ENCODE data around the gene UBE3C. TPM values are rescaled to one million over a fixed set of nuclear protein-coding genes. Genes with fewer than 3 reads are reported as not detected.
"Not testable (repeated sequence)": the region's sequence is repeated elsewhere in the genome, so short reads cannot be mapped to it uniquely, and the experiment has no call there.

The UBE3C gene
- total RNA-seq, 1 donor from 2014 or later: 56.9 TPM

GRCh38 chr7:157270060-157270444 lies 131.3 kb downstream of the UBE3C start:
- no peaks in the 10 kb centered on the region for H3K9me3 ChIP-seq
- TF ChIP-seq CTCF (IDR thresholded peaks at IDR 0.05): no peak
- no peak overlapping the region for H3K27ac ChIP-seq
- ATAC-seq (no peak), DNase-seq (no peak)
- no peak overlapping the region for H3K4me3 ChIP-seq
- H3K4me1 ChIP-seq: peaks cover 20% of the 10 kb centered on the region
- H3K36me3 ChIP-seq: peaks cover 41% of the 10 kb centered on the region
- intact Hi-C loops (cut with DNase I): no loop called here
- no peaks in the 10 kb centered on the region for H3K27me3 ChIP-seq

- ATAC-seq: no peak
These were observed 132.7 kb downstream of the UBE3C start for GRCh38 chr7:157271315-157271990.

GRCh38 chr7:157271991-157272324 lies 133.2 kb downstream of the UBE3C start:
- Histone ChIP-seq H3K27ac (peak overlapping the region; percentile 17), H3K9me3 (no peaks in the 10 kb centered on the region), H3K36me3 (peaks cover 32% of the 10 kb centered on the region), H3K4me1 (peaks cover 20% of the 10 kb centered on the region), H3K27me3 (no peaks in the 10 kb centered on the region), H3K4me3 (no peak overlapping the region)
- intact Hi-C loops (cut with DNase I): no loop called here
- no peak for TF ChIP-seq CTCF (IDR thresholded peaks at IDR 0.05)
- DNase-seq (peak; percentile 79), ATAC-seq (peak; percentile 68)

More at GRCh38 chr7:157271315-157271990, 132.7 kb downstream of the UBE3C start:
- Histone ChIP-seq H3K27me3 (no peaks in the 10 kb centered on the region), H3K9me3 (no peaks in the 10 kb centered on the region), H3K36me3 (peaks cover 32% of the 10 kb centered on the region), H3K4me3 (no peak overlapping the region), H3K4me1 (peaks cover 20% of the 10 kb centered on the region), H3K27ac (peak overlapping the region; percentile 3)
- intact Hi-C loops (cut with DNase I): no loop called here
- no peak for TF ChIP-seq CTCF (IDR thresholded peaks at IDR 0.05)
- peak; percentile 56 for DNase-seq

- intact Hi-C loops (cut with DNase I): no loop called here
- ATAC-seq: no peak
- peak; percentile 58 for DNase-seq
- Histone ChIP-seq H3K36me3 (peaks cover 28% of the 10 kb centered on the region), H3K4me1 (peaks cover 20% of the 10 kb centered on the region), H3K9me3 (no peaks in the 10 kb centered on the region), H3K27ac (peak overlapping the region; percentile 17), H3K27me3 (no peaks in the 10 kb centered on the region), H3K4me3 (no peak overlapping the region)
- no peak for TF ChIP-seq CTCF (IDR thresholded peaks at IDR 0.05)
These were observed 133.9 kb downstream of the UBE3C start for GRCh38 chr7:157272351-157273207.

GRCh38 chr7:157273208-157274093 lies 134.7 kb downstream of the UBE3C start:
- Histone ChIP-seq H3K4me3 (no peak overlapping the region), H3K27ac (no peak overlapping the region), H3K4me1 (peaks cover 20% of the 10 kb centered on the region), H3K9me3 (no peaks in the 10 kb centered on the region), H3K36me3 (peaks cover 19% of the 10 kb centered on the region), H3K27me3 (no peaks in the 10 kb centered on the region)
- peak; percentile 99 for TF ChIP-seq CTCF (IDR thresholded peaks at IDR 0.05)
- intact Hi-C loops (cut with DNase I): no loop called here
- ATAC-seq: peak; percentile 90
- peak; percentile 86 for DNase-seq

- ATAC-seq; H3K27me3 ChIP-seq; intact Hi-C loops (cut with DNase I); H3K27ac ChIP-seq; H3K9me3 ChIP-seq; H3K4me3 ChIP-seq: not testable (repeated sequence)
- peak; percentile 40 for DNase-seq
- Histone ChIP-seq H3K4me1 (peaks cover 20% of the 10 kb centered on the region), H3K36me3 (peaks cover 12% of the 10 kb centered on the region)
These were observed 135.4 kb downstream of the UBE3C start for GRCh38 chr7:157274094-157274634.

Data from upper lobe of right lung (tissue), 1 donor.